PC-3 (cell line): Measurements from ENCODE around the gene ZYG11A. TPM values are rescaled to one million over a fixed set of nuclear protein-coding genes. Genes with fewer than 3 reads are reported as not detected.
"Not testable (repeated sequence)": the region's sequence is repeated elsewhere in the genome, so short reads cannot be mapped to it uniquely, and the experiment has no call there.

Experiments used
- ATAC-seq: fragments of 200-7000 bp; cut with Tn5 transposase; 2 replicates; pipeline ENCODE4 v1.9.1; 2020; ENCODE audit warnings: mild to moderate bottlenecking, moderate library complexity
- BruUV-seq: library from RNA; stranded (reverse); fragments of 400-500 nt; replicated peaks from 2 replicates; lab custom pipeline; 2021; lab: Mats Ljungman, UMichigan
- CTCF ChIA-PET: fragments of 300-600 bp; sonication (Branson Sonifier 250); formaldehyde crosslinking; loops from one replicate; lab custom pipeline; 2022; ENCODE audit warnings: antibody characterized with exemption; lab: Charles Lee
- POLR2A ChIA-PET: fragments of 300-600 bp; sonication (Branson Sonifier 250); formaldehyde crosslinking; loops from one replicate; lab custom pipeline; 2022; ENCODE audit warnings: antibody characterized with exemption; ENCODE audit not compliant: unreplicated experiment; lab: Charles Lee
- DNase-seq: peaks from one replicate; pipeline ENCODE4 v3.0.0-alpha.2; 2015
- H2AFZ ChIP-seq: fragments of 300-600 bp; sonication (generic); 2 replicates; pipeline ENCODE4 v1.6.0; 2016; ENCODE audit warnings: antibody characterized with exemption, low read length
- H3F3A ChIP-seq: fragments of 300-600 bp; sonication (generic); one replicate; pipeline ENCODE4 v1.6.0; 2017; ENCODE audit warnings: antibody characterized with exemption, low read length, control low read depth, mild to moderate bottlenecking; ENCODE audit not compliant: unreplicated experiment
- H3K27ac ChIP-seq: fragments of 300-600 bp; sonication (generic); 2 replicates; pipeline ENCODE4 v1.5.1; 2016; ENCODE audit warnings: mild to moderate bottlenecking, low read length
- H3K27me3 ChIP-seq: fragments of 300-600 bp; sonication (generic); 2 replicates; pipeline ENCODE4 v1.6.1; 2016; ENCODE audit warnings: low read length, mixed read lengths
- H3K36me3 ChIP-seq: fragments of 300-600 bp; sonication (generic); 2 replicates; pipeline ENCODE4 v1.6.1; 2016; ENCODE audit warnings: low read depth, mixed run types, low read length, mixed read lengths
- H3K4me1 ChIP-seq: fragments of 300-600 bp; sonication (generic); 2 replicates; pipeline ENCODE4 v1.5.1; 2016; ENCODE audit warnings: low read length; ENCODE audit not compliant: insufficient read depth
- H3K4me2 ChIP-seq: fragments of 300-600 bp; sonication (generic); 2 replicates; pipeline ENCODE4 v1.6.0; 2016; ENCODE audit warnings: low read length
- H3K4me3 ChIP-seq: fragments of 300-600 bp; sonication (generic); 2 replicates; pipeline ENCODE4 v1.5.1; 2016; ENCODE audit warnings: mild to moderate bottlenecking, low read length, mixed read lengths
- H3K79me2 ChIP-seq: fragments of 300-600 bp; sonication (generic); 2 replicates; pipeline ENCODE4 v1.6.1; 2017; ENCODE audit warnings: low read length, mixed read lengths
- H3K9ac ChIP-seq: fragments of 300-600 bp; sonication (generic); 2 replicates; pipeline ENCODE4 v1.6.0; 2016; ENCODE audit warnings: mild to moderate bottlenecking, low read length
- H3K9me2 ChIP-seq: fragments of 300-600 bp; sonication (generic); replicated peaks from 2 replicates; pipeline ENCODE4 v1.6.1; 2016; ENCODE audit warnings: mixed run types, low read length, mixed read lengths
- H3K9me3 ChIP-seq: fragments of 300-600 bp; sonication (generic); 2 replicates; pipeline ENCODE4 v1.6.1; 2016; ENCODE audit warnings: low read length, mixed read lengths
- H4K20me1 ChIP-seq: fragments of 300-600 bp; sonication (generic); 2 replicates; pipeline ENCODE4 v1.6.1; 2016; ENCODE audit warnings: low read length, mixed read lengths
- CTCF ChIP-seq: fragments of 300-600 bp; sonication (generic); conservative IDR thresholded peaks from 2 replicates; pipeline ENCODE4 v1.5.1; 2017; ENCODE audit warnings: antibody characterized with exemption, low read depth, mild to moderate bottlenecking, low read length
- EZH2 ChIP-seq: fragments of 300-600 bp; sonication (generic); IDR thresholded peaks from one replicate; pipeline ENCODE4 v1.6.1; 2017; ENCODE audit warnings: antibody characterized with exemption, mild to moderate bottlenecking, low read length; ENCODE audit not compliant: unreplicated experiment
- EZH2phosphoT487 ChIP-seq: fragments of 300-600 bp; sonication (generic); IDR thresholded peaks from 2 replicates; pipeline ENCODE4 v1.6.1; 2018; ENCODE audit warnings: mild to moderate bottlenecking, antibody characterized with exemption, low read length, borderline replicate concordance
- intact Hi-C: fragments of 100-400 bp; cut with micrococcal nuclease; formaldehyde crosslinking; loops from 2 replicates; pipeline ENCODE4 v1.9.0; 2023
- total RNA-seq: library from RNA; depleted of rRNA; stranded (reverse); fragments of >200 nt; gene quantifications from 2 replicates; pipeline ENCODE4 v1.2.3, GENCODE V29; 2014

The ZYG11A gene
- total RNA-seq, 1 experiment from 2014 or later = 0.47 TPM

GRCh38 chr1:52834798-52835197, 7.8 kb upstream of the ZYG11A start:
- Histone ChIP-seq H3K9me3 (no peaks in the 10 kb centered on the region), H3K36me3 (no peaks in the 10 kb centered on the region), H3K4me2 (no peak overlapping the region), H3K79me2 (no peaks in the 10 kb centered on the region), H3K9ac (no peak overlapping the region), H4K20me1 (no peaks in the 10 kb centered on the region), H3K27me3 (no peaks in the 10 kb centered on the region), H3K4me3 (no peak overlapping the region), H3K9me2 (no peaks in the 10 kb centered on the region), H3F3A (no peaks in the 10 kb centered on the region), H2AFZ (no peak overlapping the region), H3K27ac (no peak overlapping the region), H3K4me1 (peaks cover 7% of the 10 kb centered on the region)
- DNase-seq = no peak
- intact Hi-C loops = no loop called here
- ATAC-seq = no peak
- ChIA-PET POLR2A (no interaction called here), CTCF (no interaction called here)
- BruUV-seq = no TSS peak
- TF ChIP-seq EZH2 (no peak), CTCF (no peak), EZH2phosphoT487 (no peak)

- Histone ChIP-seq H3K27ac (no peak overlapping the region), H3K4me1 (peaks cover 7% of the 10 kb centered on the region), H3K79me2 (no peaks in the 10 kb centered on the region), H4K20me1 (no peaks in the 10 kb centered on the region), H3K4me2 (no peak overlapping the region), H3K9me2 (no peaks in the 10 kb centered on the region), H2AFZ (no peak overlapping the region), H3F3A (no peaks in the 10 kb centered on the region), H3K27me3 (no peaks in the 10 kb centered on the region), H3K9me3 (no peaks in the 10 kb centered on the region), H3K36me3 (no peaks in the 10 kb centered on the region), H3K9ac (no peak overlapping the region), H3K4me3 (no peak overlapping the region)
- no peak for TF ChIP-seq EZH2phosphoT487
- no peak for TF ChIP-seq EZH2
- no peak for TF ChIP-seq CTCF
- ChIA-PET CTCF (no interaction called here), POLR2A (no interaction called here)
- DNase-seq (no peak), ATAC-seq (no peak)
- intact Hi-C loops = no loop called here
- BruUV-seq = no TSS peak
Measured at GRCh38 chr1:52836035-52836434, 6.5 kb upstream of the ZYG11A start.

GRCh38 chr1:52839175-52839574, 3.4 kb upstream of the ZYG11A start:
- H3K79me2 ChIP-seq, ATAC-seq, H4K20me1 ChIP-seq, H3K27me3 ChIP-seq, CTCF ChIA-PET, H3K9me3 ChIP-seq, H2AFZ ChIP-seq, H3K4me2 ChIP-seq, H3K9ac ChIP-seq, H3K27ac ChIP-seq, POLR2A ChIA-PET, H3K9me2 ChIP-seq, BruUV-seq, H3K4me1 ChIP-seq, DNase-seq, H3K36me3 ChIP-seq, H3K4me3 ChIP-seq, H3F3A ChIP-seq, intact Hi-C loops: not testable (repeated sequence)

- H3K9ac ChIP-seq, H3K9me2 ChIP-seq, BruUV-seq, intact Hi-C loops, H3F3A ChIP-seq, ATAC-seq, POLR2A ChIA-PET, CTCF ChIA-PET, H3K4me1 ChIP-seq, H4K20me1 ChIP-seq, H3K27me3 ChIP-seq, H3K9me3 ChIP-seq, H3K79me2 ChIP-seq, H3K36me3 ChIP-seq, DNase-seq, H2AFZ ChIP-seq, H3K4me3 ChIP-seq, H3K27ac ChIP-seq, H3K4me2 ChIP-seq: not testable (repeated sequence)
Measured at GRCh38 chr1:52845119-52845518, 2.6 kb downstream of the ZYG11A start.
